Stimulated activated CD4-positive, alpha-beta T cell treated with anti-CD3 and anti-CD28 coated beads, Interleukin-2, amount 100 ng/mL, for 48 hours (primary cell): Measurements from ENCODE around the gene SPRING1.

Experiments used
- DNase-seq, 2 donors: peaks; one replicate each; pipeline ENCODE4 v3.0.0-alpha.2; 2020

Gene SPRING1

DNA sequence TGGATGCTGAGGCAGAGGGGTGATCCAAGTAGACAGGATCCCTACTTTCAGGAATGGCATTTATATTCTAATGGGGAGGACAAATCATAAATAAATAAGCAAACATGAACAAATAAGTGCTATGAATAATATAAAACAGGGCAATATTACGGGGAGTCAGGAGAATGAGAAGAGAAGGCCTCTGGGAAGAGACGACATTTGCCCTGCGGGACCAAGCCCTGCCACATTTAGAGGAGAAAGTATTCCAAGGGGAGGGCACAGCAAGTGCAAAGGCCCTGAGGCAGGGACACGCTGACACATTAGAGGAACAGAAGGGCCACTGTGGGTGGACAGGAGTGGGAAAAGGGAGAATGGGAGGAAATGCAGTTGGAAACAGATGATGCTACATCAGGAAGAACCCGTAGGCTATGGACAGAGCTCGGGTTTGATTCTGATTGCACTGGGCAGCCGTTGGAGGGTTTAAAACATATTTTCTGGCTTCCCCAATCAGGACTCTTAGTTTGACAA lies 1.6 kb upstream of the SPRING1 start:
- no peak for DNase-seq

DNA sequence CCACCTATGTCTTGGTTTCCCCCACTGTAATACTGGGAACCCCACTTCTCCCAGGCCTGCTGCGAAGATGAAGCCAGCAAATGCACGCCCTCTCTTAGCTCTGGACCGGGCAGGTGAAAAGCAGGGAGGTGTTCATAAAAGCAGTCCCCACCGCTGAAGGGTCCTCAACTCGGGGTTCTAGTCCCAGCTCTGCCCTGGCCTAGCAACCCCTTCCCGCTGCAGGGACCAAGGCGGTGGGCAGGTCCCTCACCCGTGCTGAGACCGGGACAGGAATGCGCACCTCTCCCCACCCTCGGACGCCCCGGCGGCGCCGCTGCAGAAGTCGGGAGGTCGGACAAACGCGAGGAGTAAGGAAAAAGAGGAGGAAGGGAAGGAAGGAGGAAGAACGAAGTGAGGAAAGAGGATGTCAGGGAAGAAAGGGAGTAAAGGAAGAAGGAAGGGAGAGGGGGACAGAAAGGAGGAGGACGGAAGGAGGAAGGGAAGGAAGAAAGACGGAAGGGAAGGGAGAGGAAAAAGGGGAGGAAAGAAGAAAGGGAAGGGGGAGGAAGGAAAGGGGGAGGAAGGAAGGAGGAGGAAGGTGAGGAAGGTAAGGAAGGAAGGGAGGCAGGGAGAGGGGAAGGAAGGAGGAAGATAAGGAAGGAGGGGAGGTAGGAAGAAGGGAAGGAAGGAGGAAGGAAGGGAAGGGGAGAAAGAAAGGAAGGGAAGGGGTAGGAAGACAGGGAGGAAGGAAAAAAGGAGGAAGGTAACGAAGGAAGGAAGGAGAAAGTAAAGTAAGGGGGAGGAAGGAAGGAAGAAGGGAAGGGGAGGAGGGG lies 701 bp downstream of the SPRING1 start:
- no peak for DNase-seq

DNA sequence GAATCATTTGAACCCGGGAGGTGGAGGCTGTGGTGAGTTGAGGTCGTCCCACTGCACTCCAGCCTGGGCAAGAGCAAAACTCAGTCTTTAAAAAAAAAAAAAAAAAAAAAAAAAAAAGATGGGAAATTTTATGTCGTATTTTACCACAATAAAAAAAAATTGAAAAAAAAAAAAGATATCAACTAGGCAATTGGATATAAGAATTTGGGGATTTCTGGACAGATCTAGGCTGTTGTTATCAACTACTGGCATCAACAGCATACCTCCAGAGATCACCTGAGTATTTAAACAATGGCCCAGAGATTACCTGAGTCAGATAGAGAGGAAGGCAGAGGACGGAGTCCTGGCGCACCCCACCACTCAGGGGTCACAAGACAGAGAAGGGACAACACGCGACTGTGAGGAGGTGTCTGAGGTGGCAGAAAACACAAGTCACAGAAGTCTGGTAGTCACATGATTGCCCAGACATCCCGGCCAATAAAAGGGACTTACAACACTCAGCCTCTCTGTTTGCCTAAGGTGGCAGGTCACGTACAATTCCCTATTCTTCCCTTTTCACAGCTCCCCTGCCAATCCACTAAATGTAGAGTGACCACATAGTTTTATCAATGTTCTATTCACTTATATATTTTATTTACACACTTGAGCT lies 1.8 kb downstream of the SPRING1 start:
- DNase-seq = no peak

DNA sequence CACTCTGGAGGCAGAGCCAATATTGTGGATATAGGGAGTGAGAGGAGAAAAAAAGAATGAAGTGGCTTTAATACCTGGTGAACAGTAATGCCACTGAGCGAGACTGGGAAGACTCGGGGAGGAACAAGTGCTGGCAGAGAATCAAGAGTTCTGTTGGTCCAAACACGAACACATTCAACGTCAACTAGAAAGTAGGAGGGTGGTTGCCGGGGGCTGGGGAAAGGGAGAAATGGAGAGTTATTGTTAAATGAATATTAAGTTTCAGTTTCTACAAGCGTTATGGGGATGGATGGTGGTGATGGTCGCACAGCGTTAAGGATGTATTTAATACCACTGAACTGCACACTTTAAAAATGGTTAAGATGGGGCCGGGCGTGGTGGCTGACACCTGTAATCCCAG lies 2.8 kb downstream of the SPRING1 start:
- no peak for DNase-seq

DNA sequence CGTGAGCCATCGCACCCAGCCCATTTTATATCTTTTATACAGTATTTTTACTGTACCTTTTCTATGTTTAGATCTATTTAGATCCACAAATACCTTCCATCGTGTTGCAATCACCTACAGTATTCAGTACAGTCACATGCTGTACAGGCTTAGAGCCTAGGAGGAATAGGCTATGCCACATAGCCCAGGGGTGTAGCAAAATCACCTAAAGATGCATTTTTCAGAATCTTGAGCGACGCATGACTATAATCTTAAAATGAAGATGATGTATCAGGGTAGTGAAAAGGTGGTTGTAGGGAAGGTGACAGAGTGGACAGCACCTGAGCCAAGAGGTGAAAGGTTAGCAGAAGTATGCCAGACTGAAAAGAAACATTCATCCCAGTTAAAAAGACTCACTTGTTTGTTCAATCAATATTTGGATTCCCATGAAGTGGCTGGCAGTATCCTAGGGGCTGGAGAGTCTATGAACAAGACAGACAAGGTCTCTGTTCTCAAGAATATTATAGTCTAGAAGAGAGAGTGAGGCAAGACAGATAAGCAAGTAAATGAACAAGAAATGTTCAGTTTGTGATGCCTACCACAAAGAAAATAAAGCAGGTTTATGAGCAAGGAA lies 3.6 kb downstream of the SPRING1 start:
- DNase-seq = no peak

DNA sequence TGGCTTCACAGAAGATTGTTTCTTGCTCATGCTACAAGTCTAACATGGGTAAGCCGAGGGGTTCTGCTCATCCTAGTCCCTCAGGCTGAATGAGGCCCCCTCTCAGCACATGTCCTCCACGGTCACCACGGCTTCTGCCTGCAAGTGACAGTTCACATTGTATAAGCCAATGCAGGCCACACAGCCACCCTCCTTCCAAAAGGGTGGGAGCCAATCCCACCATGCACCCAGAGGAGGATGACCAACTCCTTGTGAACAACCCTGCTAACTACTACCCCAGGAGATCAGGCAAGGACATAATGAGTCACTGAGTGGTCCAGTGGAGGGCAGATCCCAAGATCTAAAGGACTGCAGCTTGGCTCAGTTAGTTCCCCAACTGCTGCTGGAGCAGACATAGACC lies 6.1 kb downstream of the SPRING1 start:
- DNase-seq = no peak

DNA sequence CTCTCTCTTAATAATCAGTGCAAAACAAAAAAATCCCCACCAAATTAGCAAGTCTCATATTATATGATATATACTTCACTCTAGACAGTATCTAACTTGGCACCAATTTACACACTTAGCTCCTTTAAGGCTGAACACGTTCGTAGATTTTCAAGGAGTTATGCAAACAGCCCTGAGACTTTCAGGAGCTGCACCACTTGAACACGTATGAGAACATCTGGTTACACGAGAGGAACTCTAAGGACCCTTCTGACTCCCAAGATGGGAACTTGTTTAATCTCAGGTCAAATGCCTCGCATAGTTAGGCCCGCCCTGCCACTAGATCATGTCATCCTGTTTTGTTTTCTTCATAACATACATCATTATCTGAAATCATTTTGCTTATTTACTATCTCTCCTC lies 10.0 kb downstream of the SPRING1 start:
- no peak for DNase-seq

DNA sequence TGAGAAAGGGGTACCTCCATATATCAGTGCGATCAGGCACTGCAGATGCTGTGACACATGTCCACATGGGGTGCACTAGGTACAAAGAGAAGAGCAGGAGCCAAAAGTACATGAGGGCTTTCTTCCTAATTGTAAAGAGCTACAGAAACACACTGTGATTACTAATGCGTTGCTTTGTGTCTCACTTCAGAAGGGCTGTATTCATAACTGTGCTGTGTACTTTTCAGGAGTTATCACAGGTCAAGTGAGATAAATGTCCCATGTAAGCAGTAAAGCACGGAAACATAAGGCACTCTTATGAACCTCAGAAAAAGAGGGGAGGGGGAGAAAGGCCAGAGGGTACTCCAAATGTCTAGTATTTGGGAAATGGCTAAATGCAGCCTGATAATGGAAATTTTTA lies 10.6 kb downstream of the SPRING1 start:
- DNase-seq = no peak

DNA sequence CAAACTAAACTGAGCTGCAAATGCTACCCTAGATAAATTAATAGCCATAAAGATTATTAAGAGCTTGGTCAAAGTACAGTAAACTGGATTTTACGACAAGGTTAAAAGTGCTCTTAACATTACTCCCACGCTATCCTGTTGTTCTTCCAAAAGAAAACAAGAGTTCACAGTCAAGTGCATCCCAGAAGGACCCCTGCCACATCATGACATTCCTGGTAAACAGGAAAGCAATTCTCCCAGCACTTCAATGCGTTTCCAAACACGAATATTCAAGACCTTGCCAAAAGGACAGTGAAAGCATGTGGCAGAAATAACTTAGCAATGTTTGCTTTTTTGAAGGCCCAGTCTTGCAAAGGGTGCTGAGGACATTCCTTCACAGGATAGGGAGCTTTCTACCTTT lies 11.2 kb downstream of the SPRING1 start:
- DNase-seq = no peak

DNA sequence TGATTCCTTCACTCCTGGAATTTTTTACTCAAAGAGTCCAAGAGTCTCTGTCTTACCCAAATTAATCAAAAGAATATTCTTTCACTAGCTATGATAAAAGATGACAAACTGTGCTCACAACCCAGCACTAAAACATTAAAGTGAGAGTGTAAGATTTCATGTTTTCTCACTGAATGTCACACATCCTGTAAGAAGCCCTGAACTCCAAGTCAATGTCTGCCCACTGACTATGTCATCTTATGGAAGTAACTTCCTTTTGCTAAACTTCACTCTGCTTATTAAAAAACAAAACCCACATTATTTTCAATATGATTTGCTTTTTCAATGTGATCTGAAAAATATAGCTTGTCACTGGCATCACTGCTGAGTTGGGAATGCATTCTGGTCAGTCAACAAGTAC lies 15.6 kb downstream of the SPRING1 start:
- no peak for DNase-seq

DNA sequence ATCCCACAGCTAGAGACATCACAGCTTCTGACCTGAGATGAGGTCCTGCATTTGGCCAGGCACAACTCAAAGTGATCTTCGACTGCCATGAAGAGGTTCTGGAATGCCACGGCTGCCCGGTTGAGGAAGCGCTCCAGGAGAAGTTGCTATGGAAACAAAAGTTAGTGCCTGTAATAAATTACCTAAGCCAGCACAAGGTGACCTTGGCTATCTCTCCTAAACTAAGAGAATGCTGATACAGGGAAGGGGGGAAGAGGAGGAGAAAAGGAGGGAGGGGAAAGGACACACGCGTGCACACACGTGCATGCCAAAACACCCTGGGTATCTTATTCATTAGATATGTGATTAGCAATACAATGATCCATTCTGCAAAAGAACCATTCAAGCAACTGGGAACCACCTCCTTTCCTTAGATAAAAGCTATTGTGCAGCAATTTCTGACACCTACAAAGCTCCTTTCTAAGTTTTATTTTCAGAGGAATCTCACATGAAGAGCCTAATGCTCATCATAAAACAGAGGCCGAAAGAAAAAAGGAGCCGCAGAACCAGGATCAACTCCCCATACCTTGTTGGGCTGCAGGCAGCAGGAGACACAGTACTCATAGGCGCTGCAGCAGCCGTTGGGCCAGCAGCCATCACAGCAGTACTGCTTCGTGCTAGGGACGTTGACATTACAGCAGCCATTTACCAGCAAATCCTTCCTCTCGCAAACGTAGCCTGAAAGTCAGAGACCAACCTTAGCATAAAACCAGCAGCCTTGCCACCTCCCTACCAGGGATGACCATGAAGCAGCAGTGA lies 17.9 kb downstream of the SPRING1 start:
- DNase-seq = no peak

DNA sequence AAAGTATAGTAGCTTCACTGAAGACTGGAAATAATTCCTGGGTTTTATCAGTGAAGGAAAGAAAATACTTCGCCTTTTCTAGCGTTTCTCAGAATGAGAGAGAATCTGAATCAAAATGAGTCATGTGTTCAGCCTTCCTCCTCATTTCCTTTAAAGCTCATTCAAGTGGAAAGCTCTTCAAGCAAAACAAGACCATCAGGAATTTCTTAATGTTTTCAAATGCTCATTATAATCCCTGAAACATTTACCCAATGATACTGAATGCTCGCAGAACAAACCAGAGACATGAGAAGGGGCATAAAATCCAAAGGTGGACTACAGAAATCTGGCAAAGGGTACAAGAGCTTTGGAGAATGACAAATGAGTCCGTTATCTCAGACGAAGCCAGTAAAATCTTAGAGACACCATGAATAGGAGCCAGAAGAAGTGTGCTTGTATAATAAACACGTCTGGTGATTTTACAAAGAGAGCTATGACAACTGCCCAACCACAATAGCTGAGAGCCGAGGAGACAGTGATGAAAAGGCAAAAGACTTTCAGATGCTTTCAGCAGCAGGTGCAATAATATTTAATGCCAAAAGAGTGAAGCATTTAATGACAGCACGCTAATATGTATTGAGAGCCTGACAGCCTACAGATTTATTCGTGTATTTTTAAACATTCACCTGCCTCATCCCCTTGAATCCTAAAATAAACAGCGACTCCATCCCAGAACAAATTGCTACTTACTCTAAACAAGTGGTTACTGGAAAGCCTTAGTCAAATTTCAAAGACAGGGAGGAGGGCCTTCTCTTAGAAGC lies 19.0 kb downstream of the SPRING1 start:
- DNase-seq = no peak

DNA sequence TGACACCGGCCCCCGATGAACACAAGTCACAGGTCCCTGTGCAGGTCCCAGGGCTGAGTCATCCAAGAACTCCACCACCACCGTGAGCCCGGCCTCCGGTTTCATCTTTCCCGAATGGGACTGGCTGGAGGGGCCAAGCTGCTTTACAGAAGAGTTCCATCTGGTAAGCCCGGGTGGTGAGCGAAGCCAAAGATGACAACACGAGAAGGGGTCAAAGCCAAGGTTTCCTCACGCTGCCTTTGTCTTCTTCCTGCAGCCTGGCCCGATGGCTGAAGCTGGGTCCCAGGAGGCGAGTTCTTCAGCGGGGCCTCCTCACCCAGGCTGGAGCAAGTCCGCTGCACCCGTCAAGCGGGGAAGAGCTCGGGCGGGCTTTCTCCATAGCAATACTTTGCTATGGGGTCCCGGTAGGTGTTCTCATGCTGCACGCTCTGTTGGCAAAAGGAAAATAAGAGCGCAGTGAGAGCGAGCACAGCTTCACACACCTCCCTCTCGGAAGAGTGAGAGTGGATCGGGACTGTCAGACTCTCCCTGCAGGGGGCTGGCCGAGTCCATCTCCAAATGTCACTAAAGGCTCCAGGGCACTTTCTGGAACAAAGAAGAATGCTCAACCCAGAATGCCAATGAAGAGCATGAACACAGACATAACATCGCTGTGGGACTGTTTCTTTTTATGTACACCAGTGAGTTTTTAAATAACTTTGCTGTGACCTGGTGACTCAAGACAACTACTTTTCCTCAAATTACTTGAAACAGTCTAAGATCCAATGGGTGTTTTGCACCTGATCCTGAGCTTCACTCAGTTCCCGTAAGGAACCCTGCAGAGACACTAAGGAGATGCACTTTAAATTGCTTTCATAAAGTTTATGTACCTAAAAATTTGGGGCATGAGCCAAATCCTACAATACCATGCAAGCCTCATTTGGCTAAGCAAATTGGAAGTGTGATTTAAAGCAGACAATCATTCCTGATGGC lies 20.1 kb downstream of the SPRING1 start:
- no peak for DNase-seq

DNA sequence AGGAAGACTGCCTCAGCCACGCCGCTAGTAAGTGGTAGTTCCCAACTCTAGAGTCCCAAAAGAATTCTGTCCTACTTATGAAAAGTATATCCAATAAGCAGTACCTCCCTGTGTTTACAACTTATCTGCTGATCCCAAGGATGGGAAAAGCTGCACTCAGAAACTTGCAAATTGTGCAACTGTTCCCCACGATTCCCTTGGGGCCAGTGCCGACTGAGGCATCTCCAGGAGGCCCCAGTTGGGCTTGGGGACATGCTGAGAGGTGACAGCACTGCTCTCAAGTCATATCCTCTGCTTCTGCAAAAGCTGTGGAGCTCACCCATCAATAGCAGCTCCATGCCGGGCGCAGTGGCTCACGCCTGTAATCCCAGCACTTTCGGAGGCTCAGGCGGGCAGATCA lies 23.7 kb downstream of the SPRING1 start:
- DNase-seq = no peak

DNA sequence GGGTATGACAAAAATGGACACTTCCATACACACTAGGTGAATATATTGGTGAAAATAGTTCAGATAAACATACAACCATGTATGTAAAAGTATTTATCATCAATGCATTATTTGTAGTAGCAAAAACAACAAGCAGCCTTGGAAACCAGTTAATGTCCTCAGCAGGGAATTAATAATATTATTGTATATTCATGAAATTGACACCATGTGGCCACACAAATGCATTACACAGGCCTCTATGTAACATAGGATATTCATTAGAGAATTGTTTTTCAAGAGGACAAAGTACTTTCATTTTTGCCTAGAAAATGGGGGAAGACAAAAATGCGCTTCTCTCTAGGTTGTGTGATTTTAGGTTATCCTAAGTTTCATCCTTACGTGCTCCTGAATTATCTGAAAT lies 24.3 kb downstream of the SPRING1 start:
- DNase-seq = no peak

DNA sequence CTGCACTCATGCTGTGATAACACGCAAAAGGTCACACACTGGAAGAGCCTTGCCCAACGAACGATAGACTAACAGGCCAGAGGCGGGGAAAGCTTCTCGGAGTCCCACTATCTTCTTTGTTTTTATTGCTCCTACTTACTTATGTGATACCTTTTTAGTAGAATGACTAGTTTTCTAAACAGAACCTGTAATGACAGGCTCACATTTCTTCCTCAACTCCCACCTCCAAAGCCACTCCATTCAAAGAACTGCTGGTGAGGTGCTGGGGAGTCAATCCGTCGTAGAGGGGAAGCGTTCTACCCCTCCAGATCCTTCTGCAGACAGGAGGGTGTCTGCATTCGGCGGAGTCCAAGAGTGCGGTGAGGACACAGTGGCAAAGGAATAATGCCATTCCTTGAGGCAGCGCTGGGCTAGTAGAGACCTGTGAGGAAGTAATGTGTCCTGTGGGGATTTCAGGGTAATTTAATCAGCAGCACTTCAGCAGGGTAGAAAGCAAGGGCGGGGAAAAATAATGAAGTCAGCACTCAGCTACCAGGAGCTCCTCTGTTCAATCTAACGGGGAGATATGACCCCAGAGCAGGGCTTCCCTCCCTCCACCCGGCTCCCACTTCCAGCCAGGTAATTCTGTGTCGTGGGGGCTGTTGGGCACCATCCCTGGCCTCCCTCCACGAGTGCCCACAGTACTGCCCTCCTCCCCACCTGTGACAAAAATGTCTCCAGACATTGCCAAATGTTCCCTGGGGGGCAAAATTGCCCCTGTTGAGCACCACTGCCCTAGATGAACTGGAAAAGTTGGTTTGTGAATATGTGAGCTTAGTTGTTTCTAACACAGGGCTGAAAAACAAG lies 25.2 kb downstream of the SPRING1 start:
- no peak for DNase-seq

DNA sequence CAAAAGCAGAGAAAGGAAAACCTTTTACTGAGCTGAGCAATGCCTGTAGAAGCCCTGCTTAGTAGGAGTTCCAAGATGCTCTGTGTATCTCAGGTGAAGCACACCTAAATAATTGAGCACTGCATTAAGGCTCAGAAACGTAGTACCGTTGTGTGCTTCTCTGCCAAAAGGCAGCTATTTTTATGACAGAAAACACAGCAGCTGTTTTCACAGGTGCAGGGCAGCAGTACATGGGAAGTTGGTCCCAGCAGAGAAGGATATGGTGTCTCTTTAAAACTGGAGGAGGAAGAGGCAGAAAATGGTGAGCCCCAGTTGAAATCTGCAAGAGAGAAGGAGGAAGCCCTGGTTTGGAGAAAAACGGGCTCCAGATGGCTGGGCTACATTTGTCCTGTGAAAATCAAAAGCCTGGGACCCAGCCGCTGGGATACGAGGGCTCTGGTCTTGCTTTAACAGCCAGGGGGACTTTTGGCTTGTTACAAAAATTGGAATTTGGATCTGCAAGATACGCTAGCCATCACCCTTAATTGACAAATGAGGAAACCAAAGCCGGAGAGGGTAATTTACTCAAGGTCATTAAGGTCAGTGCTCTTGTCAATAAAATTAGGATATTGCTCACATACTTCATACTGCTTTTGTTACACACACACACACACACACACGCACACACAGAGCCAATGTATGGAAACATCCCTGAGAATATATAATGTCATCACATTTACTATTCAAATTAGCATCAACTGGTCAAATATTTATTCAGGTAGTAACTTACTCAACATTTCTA lies 27.3 kb downstream of the SPRING1 start:
- no peak for DNase-seq

DNA sequence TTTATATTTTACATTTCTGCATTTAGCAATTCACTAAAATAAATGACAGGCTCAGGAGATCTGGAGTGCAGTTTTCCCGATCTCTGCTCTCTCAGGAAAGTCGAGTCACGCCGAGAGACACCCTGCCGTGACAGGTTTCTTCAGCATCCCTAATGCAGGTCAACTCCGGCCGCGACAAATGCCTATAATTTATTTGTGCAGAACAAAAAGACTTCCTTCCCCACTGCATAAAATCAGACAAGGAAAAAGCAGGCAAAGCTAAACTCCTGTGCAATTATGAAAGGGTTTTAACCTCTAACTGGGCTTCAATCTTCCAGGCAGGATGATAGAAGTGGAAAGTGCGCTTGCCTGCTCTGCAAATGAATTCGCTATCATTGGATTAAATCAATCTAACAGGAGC lies 28.1 kb downstream of the SPRING1 start:
- DNase-seq = no peak
